GM12878 (cell line): ENCODE results near the gene RAD52. TPM values are rescaled to one million over a fixed set of nuclear protein-coding genes. Genes with fewer than 3 reads are reported as not detected.

ENCODE experiments used
- CBX5 ChIP-seq: sonication (generic); IDR thresholded peaks from 2 replicates; pipeline ENCODE4 v1.6.1; 2016; ENCODE audit warnings: low read depth, moderate library complexity, mild to moderate bottlenecking, inconsistent platforms
- CHD4 ChIP-seq: fragments of 200-600 bp; sonication (generic); IDR thresholded peaks from 2 replicates; pipeline ENCODE4 v1.6.1; 2016; ENCODE audit warnings: mild to moderate bottlenecking
- DPF2 ChIP-seq: fragments of 450-650 bp; IDR thresholded peaks from 2 replicates; pipeline ENCODE4 v1.6.1; 2017; ENCODE audit warnings: mild to moderate bottlenecking
- EGR1 ChIP-seq, 2 experiments: IDR thresholded peaks; 1 replicate in 1 of 2; 2 replicates in 1 of 2; pipeline ENCODE4 v1.6.1; 2011 to 2012; ENCODE audit warnings: low read depth in 2 of 2, low read length in 2 of 2, borderline replicate concordance in 1 of 2, mild to moderate bottlenecking in 1 of 2, moderate library complexity in 1 of 2
- GATAD2B ChIP-seq: fragments of 450-650 bp; conservative IDR thresholded peaks from 2 replicates; pipeline ENCODE4 v1.6.1; 2017; ENCODE audit warnings: low read depth, mild to moderate bottlenecking, moderate library complexity
- HDAC2 ChIP-seq: fragments of 200-600 bp; sonication (generic); IDR thresholded peaks from 2 replicates; pipeline ENCODE4 v1.6.1; 2017
- IKZF1 ChIP-seq: fragments of 450-650 bp; conservative IDR thresholded peaks from 2 replicates; pipeline ENCODE4 v1.6.1; 2017; ENCODE audit warnings: antibody characterized with exemption, mild to moderate bottlenecking
- MEF2B ChIP-seq: fragments of 450-650 bp; IDR thresholded peaks from 2 replicates; pipeline ENCODE4 v1.6.1; 2018; ENCODE audit warnings: mild to moderate bottlenecking, moderate library complexity; ENCODE audit not compliant: partially characterized antibody, poor library complexity, severe bottlenecking
- PAX5 ChIP-seq: IDR thresholded peaks from 2 replicates; pipeline ENCODE4 v1.6.1; 2011; ENCODE audit warnings: low read depth, low read length, borderline replicate concordance
- PML ChIP-seq: IDR thresholded peaks from 2 replicates; pipeline ENCODE4 v1.6.1; 2012; ENCODE audit warnings: low read length, inconsistent platforms
- RCOR1 ChIP-seq: conservative IDR thresholded peaks from 2 replicates; pipeline ENCODE4 v1.6.1; 2012; ENCODE audit warnings: low read depth, low read length, improper control_type of control experiment
- RFX5 ChIP-seq: IDR thresholded peaks from 2 replicates; pipeline ENCODE4 v1.6.1; 2011; ENCODE audit warnings: low read depth, low read length, improper control_type of control experiment
- SIN3A ChIP-seq: IDR thresholded peaks from 2 replicates; pipeline ENCODE4 v1.6.1; 2012; ENCODE audit warnings: low read depth, low read length, improper control_type of control experiment
- SIX5 ChIP-seq: IDR thresholded peaks from 2 replicates; pipeline ENCODE4 v1.6.1; 2011; ENCODE audit warnings: mild to moderate bottlenecking, low read depth, low read length, moderate library complexity; ENCODE audit not compliant: severe bottlenecking
- SMAD5 ChIP-seq: IDR thresholded peaks from 2 replicates; pipeline ENCODE4 v1.6.1; 2016; ENCODE audit warnings: antibody characterized with exemption, low read depth
- SP1 ChIP-seq: IDR thresholded peaks from one replicate; pipeline ENCODE4 v1.6.1; 2011; ENCODE audit warnings: low read depth, low read length
- TCF12 ChIP-seq: IDR thresholded peaks from 2 replicates; pipeline ENCODE4 v1.6.1; 2011; ENCODE audit warnings: low read depth, mild to moderate bottlenecking, low read length
- ZNF217 ChIP-seq: fragments of 450-650 bp; IDR thresholded peaks from 2 replicates; pipeline ENCODE4 v1.6.1; 2017; ENCODE audit warnings: antibody characterized with exemption, mild to moderate bottlenecking
- polyA plus RNA-seq, 11 experiments: library from polyadenylated mRNA; depleted of rRNA in 4 of 11; unstranded in 6 of 11; stranded (reverse) in 5 of 11; fragments of >200 nt; fragmentation: Nextera tagmentation in 4 of 11; fragmentation: Illumina TruSeq in 1 of 11; extraction: Ambion mirVana in 4 of 11; extraction: Trizol in 1 of 11; gene quantifications; 1 replicate in 1 of 11; 2 replicates in 10 of 11; pipeline versions ENCODE4 v1.2.1 to v1.2.3, GENCODE V29; 2011 to 2016; ENCODE audit warnings: inconsistent platforms in 2 of 11, missing spikeins in 2 of 11, low read depth in 1 of 11
- total RNA-seq, 4 experiments: library from RNA; depleted of rRNA in 3 of 4; stranded (reverse); fragments of >200 nt in 3 of 4; fragmentation: Illumina TruSeq in 1 of 4; extraction: Trizol in 1 of 4; gene quantifications; 2 replicates each; pipeline versions ENCODE4 v1.2.1 to v1.2.3, GENCODE V29; 2013 to 2021
- TF ChIP-seq, protein P1 (sequence below): fragments of 450-650 bp; IDR thresholded peaks from 2 replicates; pipeline ENCODE4 v1.6.1; 2014; ENCODE audit warnings: mild to moderate bottlenecking
- TF ChIP-seq, protein P2 (sequence below): fragments of 450-650 bp; IDR thresholded peaks from 2 replicates; pipeline ENCODE4 v1.6.1; 2017; ENCODE audit warnings: mild to moderate bottlenecking, moderate library complexity
- TF ChIP-seq, protein P3 (sequence below): fragments of 450-650 bp; IDR thresholded peaks from 2 replicates; pipeline ENCODE4 v1.6.1; 2017; ENCODE audit warnings: antibody characterized with exemption, mild to moderate bottlenecking, moderate library complexity

Gene RAD52
- total and polyA plus RNA-seq, 10 of the 15 experiments (the other 5 are each of a cell fraction or from before 2014, with no cell fraction given): 2.0 to 15.7 (median 8.9) TPM

DNA sequence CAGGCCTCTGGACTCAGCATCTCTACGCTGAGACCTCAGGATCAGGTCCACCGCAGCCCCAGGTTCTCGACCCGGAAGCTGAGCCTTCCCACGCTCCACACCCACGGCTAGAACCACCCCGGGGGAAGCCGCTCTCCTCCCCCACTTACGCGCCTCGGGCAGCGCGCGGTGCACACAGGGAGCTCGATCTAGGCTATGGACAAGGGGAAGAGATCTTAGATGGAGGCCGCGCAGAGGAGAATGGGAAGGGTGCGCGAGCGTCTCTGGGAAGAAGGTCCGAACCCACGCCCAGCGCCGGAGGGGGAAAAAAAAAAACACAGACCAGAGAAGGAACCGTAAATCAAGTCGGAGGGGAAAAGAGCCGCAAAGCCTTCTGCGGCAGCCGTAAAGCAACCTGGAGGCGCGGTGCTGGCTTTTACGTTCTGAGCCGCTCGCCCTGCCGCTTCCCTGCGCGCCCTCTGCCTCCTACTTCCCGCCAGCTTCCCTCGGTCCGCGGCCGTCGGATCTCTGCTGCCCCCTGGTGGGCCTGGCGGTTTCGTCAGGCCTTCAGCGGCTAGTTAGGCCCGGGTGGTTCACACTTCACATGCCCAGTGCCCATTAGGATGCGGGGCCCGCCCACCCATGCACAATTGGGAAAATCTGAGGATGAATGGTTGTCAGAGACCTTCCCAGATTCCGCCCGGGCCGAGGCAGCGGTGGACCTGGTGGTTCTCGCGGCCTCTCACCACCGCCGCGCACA is at the start of gene RAD52 (continued):
- peak; percentile 16; the same call in 1 of the 2 replicates for TF ChIP-seq RFX5
- TF ChIP-seq PML: no peak
- TF ChIP-seq ZNF217: no peak
- peak; percentile 28 for TF ChIP-seq SP1
- TF ChIP-seq GATAD2B: peak; percentile 99
- 0 out of 2 replicates have a peak, but pooled peaks have one; percentile 32 for TF ChIP-seq PAX5
- no peak for TF ChIP-seq MEF2B
- TF ChIP-seq EGR1 (IDR thresholded peaks at IDR 0.05; ENCODE audit: borderline replicate concordance in 1 of 2, low read depth in 2 of 2, low read length in 2 of 2): peak in 1 of 2 experiments; percentile 98; a peak in 2 of 3 replicates
- TF ChIP-seq, protein P1, sequence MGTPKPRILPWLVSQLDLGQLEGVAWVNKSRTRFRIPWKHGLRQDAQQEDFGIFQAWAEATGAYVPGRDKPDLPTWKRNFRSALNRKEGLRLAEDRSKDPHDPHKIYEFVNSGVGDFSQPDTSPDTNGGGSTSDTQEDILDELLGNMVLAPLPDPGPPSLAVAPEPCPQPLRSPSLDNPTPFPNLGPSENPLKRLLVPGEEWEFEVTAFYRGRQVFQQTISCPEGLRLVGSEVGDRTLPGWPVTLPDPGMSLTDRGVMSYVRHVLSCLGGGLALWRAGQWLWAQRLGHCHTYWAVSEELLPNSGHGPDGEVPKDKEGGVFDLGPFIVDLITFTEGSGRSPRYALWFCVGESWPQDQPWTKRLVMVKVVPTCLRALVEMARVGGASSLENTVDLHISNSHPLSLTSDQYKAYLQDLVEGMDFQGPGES: 0 out of 2 replicates have a peak, but pooled peaks have one; percentile 3
- TF ChIP-seq CHD4: no peak
- TF ChIP-seq SIN3A: peak; percentile 64; the same call in 1 of the 2 replicates
- TF ChIP-seq HDAC2: 0 out of 2 replicates have a peak, but pooled peaks have one; percentile 67
- TF ChIP-seq TCF12: no peak; the same call in 1 of the 2 replicates
- TF ChIP-seq SIX5: peak; percentile 73
- TF ChIP-seq SMAD5: peak; percentile 83
- peak; percentile 68; the same call in 1 of the 2 replicates for TF ChIP-seq RCOR1
- TF ChIP-seq CBX5: no peak; the same call in 1 of the 2 replicates
- peak; percentile 99 for TF ChIP-seq IKZF1
- TF ChIP-seq, protein P2, sequence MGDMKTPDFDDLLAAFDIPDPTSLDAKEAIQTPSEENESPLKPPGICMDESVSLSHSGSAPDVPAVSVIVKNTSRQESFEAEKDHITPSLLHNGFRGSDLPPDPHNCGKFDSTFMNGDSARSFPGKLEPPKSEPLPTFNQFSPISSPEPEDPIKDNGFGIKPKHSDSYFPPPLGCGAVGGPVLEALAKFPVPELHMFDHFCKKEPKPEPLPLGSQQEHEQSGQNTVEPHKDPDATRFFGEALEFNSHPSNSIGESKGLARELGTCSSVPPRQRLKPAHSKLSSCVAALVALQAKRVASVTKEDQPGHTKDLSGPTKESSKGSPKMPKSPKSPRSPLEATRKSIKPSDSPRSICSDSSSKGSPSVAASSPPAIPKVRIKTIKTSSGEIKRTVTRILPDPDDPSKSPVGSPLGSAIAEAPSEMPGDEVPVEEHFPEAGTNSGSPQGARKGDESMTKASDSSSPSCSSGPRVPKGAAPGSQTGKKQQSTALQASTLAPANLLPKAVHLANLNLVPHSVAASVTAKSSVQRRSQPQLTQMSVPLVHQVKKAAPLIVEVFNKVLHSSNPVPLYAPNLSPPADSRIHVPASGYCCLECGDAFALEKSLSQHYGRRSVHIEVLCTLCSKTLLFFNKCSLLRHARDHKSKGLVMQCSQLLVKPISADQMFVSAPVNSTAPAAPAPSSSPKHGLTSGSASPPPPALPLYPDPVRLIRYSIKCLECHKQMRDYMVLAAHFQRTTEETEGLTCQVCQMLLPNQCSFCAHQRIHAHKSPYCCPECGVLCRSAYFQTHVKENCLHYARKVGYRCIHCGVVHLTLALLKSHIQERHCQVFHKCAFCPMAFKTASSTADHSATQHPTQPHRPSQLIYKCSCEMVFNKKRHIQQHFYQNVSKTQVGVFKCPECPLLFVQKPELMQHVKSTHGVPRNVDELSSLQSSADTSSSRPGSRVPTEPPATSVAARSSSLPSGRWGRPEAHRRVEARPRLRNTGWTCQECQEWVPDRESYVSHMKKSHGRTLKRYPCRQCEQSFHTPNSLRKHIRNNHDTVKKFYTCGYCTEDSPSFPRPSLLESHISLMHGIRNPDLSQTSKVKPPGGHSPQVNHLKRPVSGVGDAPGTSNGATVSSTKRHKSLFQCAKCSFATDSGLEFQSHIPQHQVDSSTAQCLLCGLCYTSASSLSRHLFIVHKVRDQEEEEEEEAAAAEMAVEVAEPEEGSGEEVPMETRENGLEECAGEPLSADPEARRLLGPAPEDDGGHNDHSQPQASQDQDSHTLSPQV: peak; percentile 99
- TF ChIP-seq, protein P3, sequence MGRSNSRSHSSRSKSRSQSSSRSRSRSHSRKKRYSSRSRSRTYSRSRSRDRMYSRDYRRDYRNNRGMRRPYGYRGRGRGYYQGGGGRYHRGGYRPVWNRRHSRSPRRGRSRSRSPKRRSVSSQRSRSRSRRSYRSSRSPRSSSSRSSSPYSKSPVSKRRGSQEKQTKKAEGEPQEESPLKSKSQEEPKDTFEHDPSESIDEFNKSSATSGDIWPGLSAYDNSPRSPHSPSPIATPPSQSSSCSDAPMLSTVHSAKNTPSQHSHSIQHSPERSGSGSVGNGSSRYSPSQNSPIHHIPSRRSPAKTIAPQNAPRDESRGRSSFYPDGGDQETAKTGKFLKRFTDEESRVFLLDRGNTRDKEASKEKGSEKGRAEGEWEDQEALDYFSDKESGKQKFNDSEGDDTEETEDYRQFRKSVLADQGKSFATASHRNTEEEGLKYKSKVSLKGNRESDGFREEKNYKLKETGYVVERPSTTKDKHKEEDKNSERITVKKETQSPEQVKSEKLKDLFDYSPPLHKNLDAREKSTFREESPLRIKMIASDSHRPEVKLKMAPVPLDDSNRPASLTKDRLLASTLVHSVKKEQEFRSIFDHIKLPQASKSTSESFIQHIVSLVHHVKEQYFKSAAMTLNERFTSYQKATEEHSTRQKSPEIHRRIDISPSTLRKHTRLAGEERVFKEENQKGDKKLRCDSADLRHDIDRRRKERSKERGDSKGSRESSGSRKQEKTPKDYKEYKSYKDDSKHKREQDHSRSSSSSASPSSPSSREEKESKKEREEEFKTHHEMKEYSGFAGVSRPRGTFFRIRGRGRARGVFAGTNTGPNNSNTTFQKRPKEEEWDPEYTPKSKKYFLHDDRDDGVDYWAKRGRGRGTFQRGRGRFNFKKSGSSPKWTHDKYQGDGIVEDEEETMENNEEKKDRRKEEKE: no peak
- TF ChIP-seq DPF2: no peak; the same call in 1 of the 2 replicates
